Measurements from ENCODE around the gene GPRC5A.

The GPRC5A gene

GRCh38 chr12:12934556-12934955 lies 43.2 kb downstream of the GPRC5A start:
- no peak for TF ChIP-seq CTCF (IDR thresholded peaks at IDR 0.05; ENCODE audit: low read depth, low read length)
- H3K4me3 ChIP-seq (replicated peaks in 1 of 2; ENCODE audit: low read depth in 2 of 2, low read length in 2 of 2), result no peak overlapping the region
- no peak for DNase-seq (ENCODE audit: low read depth in 2 of 2)

GRCh38 chr12:12936983-12937491 lies 45.7 kb downstream of the GPRC5A start:
- TF ChIP-seq CTCF (IDR thresholded peaks at IDR 0.05; ENCODE audit: low read depth, low read length), result no peak
- DNase-seq (ENCODE audit: low read depth in 2 of 2), result no peak

GRCh38 chr12:12938541-12938940 lies 47.2 kb downstream of the GPRC5A start:
- no peak overlapping the region for H3K4me3 ChIP-seq (replicated peaks in 1 of 2; ENCODE audit: low read depth in 2 of 2, low read length in 2 of 2)
- DNase-seq (ENCODE audit: low read depth in 2 of 2), result no peak
- no peak for TF ChIP-seq CTCF (IDR thresholded peaks at IDR 0.05; ENCODE audit: low read depth, low read length)

More at GRCh38 chr12:12936983-12937491, 45.7 kb downstream of the GPRC5A start:
- H3K4me3 ChIP-seq (replicated peaks in 1 of 2; ENCODE audit: low read depth in 2 of 2, low read length in 2 of 2), result no peak overlapping the region

GRCh38 chr12:12939888-12940287 lies 48.5 kb downstream of the GPRC5A start:
- H3K4me3 ChIP-seq (replicated peaks in 1 of 2; ENCODE audit: low read depth in 2 of 2, low read length in 2 of 2), result no peak overlapping the region
- TF ChIP-seq CTCF (IDR thresholded peaks at IDR 0.05; ENCODE audit: low read depth, low read length), result no peak
- no peak for DNase-seq (ENCODE audit: low read depth in 2 of 2)

GRCh38 chr12:12941450-12942350 lies 50.3 kb downstream of the GPRC5A start:
- no peak overlapping the region for H3K4me3 ChIP-seq (replicated peaks in 1 of 2; ENCODE audit: low read depth in 2 of 2, low read length in 2 of 2)
- DNase-seq (ENCODE audit: low read depth in 2 of 2), result peak in 1 of 2 donors; percentile 9
- no peak for TF ChIP-seq CTCF (IDR thresholded peaks at IDR 0.05; ENCODE audit: low read depth, low read length)

GRCh38 chr12:12943586-12944260 lies 52.4 kb downstream of the GPRC5A start:
- DNase-seq (ENCODE audit: low read depth in 2 of 2), result peak; percentile 45 to 79
- no peak for TF ChIP-seq CTCF (IDR thresholded peaks at IDR 0.05; ENCODE audit: low read depth, low read length)

More at GRCh38 chr12:12943586-12944260, 52.4 kb downstream of the GPRC5A start:
- H3K4me3 ChIP-seq (replicated peaks in 1 of 2; ENCODE audit: low read depth in 2 of 2, low read length in 2 of 2), result no peak overlapping the region
